ENCODE results near the gene POLR1E.
"Not testable (repeated sequence)": the region's sequence is repeated elsewhere in the genome, so short reads cannot be mapped to it uniquely, and the experiment has no call there.

The POLR1E gene

GRCh38 chr9:37465249-37466036 is 20.3 kb upstream of the POLR1E start, which contains the start of gene ZBTB5:
ZBTB5 (minus strand) TSS chr9:37465450; CDS start chr9:37442551, 22,899 bp downstream.
- DNase-seq, result peak; percentile 99

GRCh38 chr9:37466037-37466709 is 19.6 kb upstream of the POLR1E start:
- DNase-seq, result peak; percentile 55

GRCh38 chr9:37467530-37467929 is 18.2 kb upstream of the POLR1E start:
- not testable (repeated sequence) for DNase-seq

GRCh38 chr9:37468620-37469019 is 17.1 kb upstream of the POLR1E start:
- DNase-seq, result no peak

- DNase-seq, result no peak
These were observed 13.6 kb upstream of the POLR1E start for GRCh38 chr9:37471942-37472684.

- not testable (repeated sequence) for DNase-seq
These were observed 11.8 kb upstream of the POLR1E start for GRCh38 chr9:37473982-37474381.

- no peak for DNase-seq
These were observed 11.3 kb upstream of the POLR1E start for GRCh38 chr9:37474438-37474837.

- DNase-seq, result no peak
These were observed 8.8 kb upstream of the POLR1E start for GRCh38 chr9:37476930-37477329.

- not testable (repeated sequence) for DNase-seq
These were observed 8.3 kb upstream of the POLR1E start for GRCh38 chr9:37477443-37477842.

- DNase-seq, result not testable (repeated sequence)
These were observed 7.6 kb upstream of the POLR1E start for GRCh38 chr9:37477987-37478619.

- no peak for DNase-seq
These were observed 5.0 kb upstream of the POLR1E start for GRCh38 chr9:37480759-37481158.

- DNase-seq, result no peak
These were observed 488 bp downstream of the POLR1E start for GRCh38 chr9:37486256-37486615.

- no peak for DNase-seq
These were observed 1.1 kb downstream of the POLR1E start for GRCh38 chr9:37486616-37487548.

GRCh38 chr9:37491939-37492338 is 6.2 kb downstream of the POLR1E start:
- no peak for DNase-seq

- no peak for DNase-seq
These were observed 9.8 kb downstream of the POLR1E start for GRCh38 chr9:37495571-37495970.

GRCh38 chr9:37496020-37496419 is 10.3 kb downstream of the POLR1E start:
- DNase-seq, result no peak

- DNase-seq, result no peak
These were observed 11.6 kb downstream of the POLR1E start for GRCh38 chr9:37497320-37497719.

GRCh38 chr9:37498457-37498856 is 12.7 kb downstream of the POLR1E start:
- no peak for DNase-seq

- no peak for DNase-seq
These were observed 13.5 kb downstream of the POLR1E start for GRCh38 chr9:37499297-37499696.

- DNase-seq, result no peak
These were observed 16.3 kb downstream of the POLR1E start for GRCh38 chr9:37501957-37502596.

GRCh38 chr9:37503736-37504135 is 18.0 kb downstream of the POLR1E start:
- no peak for DNase-seq
